Rectal smooth muscle tissue (tissue), 1 donor: ENCODE results near the gene DUOX2.

Experiments
- H3K27ac ChIP-seq: one replicate; pipeline ENCODE4 v1.7.0; 2013; ENCODE audit warnings: low read depth, low read length, inconsistent platforms
- H3K27me3 ChIP-seq: one replicate; pipeline ENCODE4 v1.7.0; 2013; ENCODE audit warnings: low read length; ENCODE audit not compliant: control insufficient read depth, insufficient read depth
- H3K36me3 ChIP-seq: one replicate; pipeline ENCODE4 v1.7.0; 2013; ENCODE audit warnings: low read length; ENCODE audit not compliant: control insufficient read depth, insufficient read depth
- H3K4me1 ChIP-seq: one replicate; pipeline ENCODE4 v1.7.0; 2013; ENCODE audit warnings: low read length; ENCODE audit not compliant: control insufficient read depth, insufficient read depth
- H3K4me3 ChIP-seq: one replicate; pipeline ENCODE4 v1.7.0; 2013; ENCODE audit warnings: low read length
- H3K9ac ChIP-seq: one replicate; pipeline ENCODE4 v1.7.0; 2013; ENCODE audit warnings: low read length

The DUOX2 gene

GRCh38 chr15:45114076-45114750 lies at the start of gene DUOX2, which contains the start of gene DUOXA2:
TSS of gene DUOX2 (minus strand) at chr15:45114172. CDS start at chr15:45113411, 761 bp downstream.
TSS of gene DUOXA2 (plus strand) at chr15:45114326. CDS start at chr15:45114606, 280 bp downstream.
- Histone ChIP-seq H3K9ac (no peak within 1 kb of the TSS), H3K27me3 (peaks cover 48% of the 10 kb centered on the region), H3K4me3 (peak within 1 kb of the TSS; percentile 16), H3K4me1 (peaks cover 3% of the 10 kb centered on the region), H3K27ac (no peak within 1 kb of the TSS), H3K36me3 (no peaks in the 10 kb centered on the region)

- Histone ChIP-seq H3K27me3 (no peaks in the 10 kb centered on the region), H3K4me1 (no peaks in the 10 kb centered on the region), H3K27ac (no peak overlapping the region), H3K36me3 (no peaks in the 10 kb centered on the region), H3K9ac (no peak overlapping the region), H3K4me3 (no peak overlapping the region)
Measured at GRCh38 chr15:45163508-45163856, 49.5 kb upstream of the DUOX2 start.

- Histone ChIP-seq H3K4me3 (no peak overlapping the region), H3K9ac (no peak overlapping the region), H3K27ac (no peak overlapping the region), H3K36me3 (no peaks in the 10 kb centered on the region), H3K4me1 (no peaks in the 10 kb centered on the region), H3K27me3 (no peaks in the 10 kb centered on the region)
Measured at GRCh38 chr15:45162771-45163507, 49.0 kb upstream of the DUOX2 start.

- Histone ChIP-seq H3K36me3 (no peaks in the 10 kb centered on the region), H3K4me1 (no peaks in the 10 kb centered on the region), H3K27ac (no peak overlapping the region), H3K4me3 (no peak overlapping the region), H3K27me3 (no peaks in the 10 kb centered on the region), H3K9ac (no peak overlapping the region)
Measured at GRCh38 chr15:45161666-45162065, 47.7 kb upstream of the DUOX2 start.

- no peak overlapping the region for H3K4me3 ChIP-seq
- no peak overlapping the region for H3K27ac ChIP-seq
- H3K9ac ChIP-seq, result no peak overlapping the region
- no peaks in the 10 kb centered on the region for H3K27me3 ChIP-seq
- no peaks in the 10 kb centered on the region for H3K4me1 ChIP-seq
- no peaks in the 10 kb centered on the region for H3K36me3 ChIP-seq
Measured at GRCh38 chr15:45157974-45158373, 44.0 kb upstream of the DUOX2 start.

GRCh38 chr15:45156744-45157455 lies 42.9 kb upstream of the DUOX2 start:
- H3K9ac ChIP-seq, result no peak overlapping the region
- H3K4me1 ChIP-seq, result no peaks in the 10 kb centered on the region
- H3K36me3 ChIP-seq, result no peaks in the 10 kb centered on the region
- no peak overlapping the region for H3K4me3 ChIP-seq
- no peak overlapping the region for H3K27ac ChIP-seq
- no peaks in the 10 kb centered on the region for H3K27me3 ChIP-seq

- H3K36me3 ChIP-seq, result no peaks in the 10 kb centered on the region
- no peak overlapping the region for H3K9ac ChIP-seq
- no peaks in the 10 kb centered on the region for H3K4me1 ChIP-seq
- no peak overlapping the region for H3K27ac ChIP-seq
- no peaks in the 10 kb centered on the region for H3K27me3 ChIP-seq
- H3K4me3 ChIP-seq, result no peak overlapping the region
Measured at GRCh38 chr15:45155739-45156138, 41.8 kb upstream of the DUOX2 start.

GRCh38 chr15:45151998-45152828 lies 38.2 kb upstream of the DUOX2 start:
- Histone ChIP-seq H3K4me1 (no peaks in the 10 kb centered on the region), H3K9ac (no peak overlapping the region), H3K4me3 (no peak overlapping the region), H3K36me3 (no peaks in the 10 kb centered on the region), H3K27me3 (no peaks in the 10 kb centered on the region), H3K27ac (no peak overlapping the region)

GRCh38 chr15:45150997-45151396 lies 37.0 kb upstream of the DUOX2 start:
- no peak overlapping the region for H3K27ac ChIP-seq
- no peaks in the 10 kb centered on the region for H3K27me3 ChIP-seq
- H3K9ac ChIP-seq, result no peak overlapping the region
- no peak overlapping the region for H3K4me3 ChIP-seq
- H3K36me3 ChIP-seq, result no peaks in the 10 kb centered on the region
- no peaks in the 10 kb centered on the region for H3K4me1 ChIP-seq

- no peak overlapping the region for H3K27ac ChIP-seq
- no peaks in the 10 kb centered on the region for H3K27me3 ChIP-seq
- H3K4me1 ChIP-seq, result no peaks in the 10 kb centered on the region
- no peak overlapping the region for H3K9ac ChIP-seq
- H3K36me3 ChIP-seq, result no peaks in the 10 kb centered on the region
- no peak overlapping the region for H3K4me3 ChIP-seq
Measured at GRCh38 chr15:45150481-45150880, 36.5 kb upstream of the DUOX2 start.

- no peaks in the 10 kb centered on the region for H3K27me3 ChIP-seq
Measured at GRCh38 chr15:45149060-45149459, 35.1 kb upstream of the DUOX2 start.

More at GRCh38 chr15:45149060-45149459, 35.1 kb upstream of the DUOX2 start:
- no peak overlapping the region for H3K9ac ChIP-seq
- H3K4me3 ChIP-seq, result no peak overlapping the region
- no peaks in the 10 kb centered on the region for H3K4me1 ChIP-seq
- no peak overlapping the region for H3K27ac ChIP-seq
- no peaks in the 10 kb centered on the region for H3K36me3 ChIP-seq
